Fibroblast of lung (primary cell): Measurements from ENCODE around the gene HACD4.

Source experiments
- CTCF ChIP-seq, 2 donors: IDR thresholded peaks in 1 of 2; conservative IDR thresholded peaks in 1 of 2; 1 replicate in 1 of 2; 2 replicates in 1 of 2; pipeline ENCODE4 v1.5.1; 2011 to 2012; ENCODE audit warnings: low read length in 2 of 2, control low read depth in 1 of 2, inconsistent platforms in 1 of 2, low read depth in 1 of 2, mild to moderate bottlenecking in 1 of 2
- EZH2 ChIP-seq: IDR thresholded peaks from 2 replicates; pipeline ENCODE4 v1.5.1; 2012; ENCODE audit warnings: low read length, control low read depth, mild to moderate bottlenecking; ENCODE audit errors: missing control alignments

DNA sequence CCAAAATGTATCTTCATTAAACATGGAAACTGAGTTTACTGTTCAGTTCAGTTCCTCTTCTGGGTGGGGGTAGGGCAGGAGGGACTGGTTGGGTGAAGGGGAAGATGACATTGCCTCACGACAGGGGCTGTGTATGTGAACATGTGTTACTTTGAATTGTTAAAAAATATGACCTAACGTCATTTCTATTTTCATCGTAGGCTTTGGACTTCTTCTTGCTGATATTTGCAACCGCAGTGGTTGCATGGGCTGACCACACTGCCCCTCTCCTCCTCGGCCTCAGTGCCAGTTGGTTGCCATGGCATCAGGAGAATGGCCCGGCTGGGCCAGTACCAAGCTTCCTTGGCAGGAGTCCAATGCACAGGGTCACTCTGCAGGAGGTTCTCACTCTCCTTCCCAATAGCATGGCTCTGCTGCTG lies 41.5 kb downstream of the HACD4 start:
- TF ChIP-seq CTCF (conservative IDR thresholded peaks at IDR 0.05 in 1 of 2, IDR thresholded peaks at IDR 0.05 in 1 of 2; ENCODE audit: low read depth in 1 of 2, low read length in 2 of 2): no peak
- no peak for TF ChIP-seq EZH2
